Testis (tissue), 2 donors: ENCODE data around the gene DOCK7.

Experiments
- CTCF ChIP-seq, 3 experiments: fragments of 450-650 bp in 2 of 3; fragments of 200-600 bp in 1 of 3; sonication (generic) in 1 of 3; IDR thresholded peaks; one replicate each; pipeline ENCODE4 v1.5.1; 2016 to 2019; ENCODE audit warnings: antibody characterized with exemption in 3 of 3, mild to moderate bottlenecking in 2 of 3, moderate library complexity in 1 of 3
- POLR2A ChIP-seq: fragments of 450-650 bp; IDR thresholded peaks from one replicate; pipeline ENCODE4 v1.6.1; 2017; ENCODE audit warnings: antibody characterized with exemption, mild to moderate bottlenecking, moderate library complexity

GRCh38 chr1:62509028-62509427, 179.2 kb downstream of the DOCK7 start:
- TF ChIP-seq CTCF (IDR thresholded peaks at IDR 0.05) (no peak), POLR2A (no peak)
